Renal cortical epithelial cell (primary cell): Measurements from ENCODE around the gene NFIL3. TPM values are rescaled to one million over a fixed set of nuclear protein-coding genes. Genes with fewer than 3 reads are reported as not detected.
"Not testable (repeated sequence)": the region's sequence is repeated elsewhere in the genome, so short reads cannot be mapped to it uniquely, and the experiment has no call there.

Experiments used
- DNase-seq: peaks from one replicate; pipeline ENCODE4 v3.0.0-alpha.2; 2011; ENCODE audit warnings: low read depth
- total RNA-seq: library from RNA; depleted of rRNA; stranded (reverse); fragments of >200 nt; gene quantifications from 2 replicates; pipeline ENCODE4 v1.2.3, GENCODE V29; 2014

Gene NFIL3, protein sequence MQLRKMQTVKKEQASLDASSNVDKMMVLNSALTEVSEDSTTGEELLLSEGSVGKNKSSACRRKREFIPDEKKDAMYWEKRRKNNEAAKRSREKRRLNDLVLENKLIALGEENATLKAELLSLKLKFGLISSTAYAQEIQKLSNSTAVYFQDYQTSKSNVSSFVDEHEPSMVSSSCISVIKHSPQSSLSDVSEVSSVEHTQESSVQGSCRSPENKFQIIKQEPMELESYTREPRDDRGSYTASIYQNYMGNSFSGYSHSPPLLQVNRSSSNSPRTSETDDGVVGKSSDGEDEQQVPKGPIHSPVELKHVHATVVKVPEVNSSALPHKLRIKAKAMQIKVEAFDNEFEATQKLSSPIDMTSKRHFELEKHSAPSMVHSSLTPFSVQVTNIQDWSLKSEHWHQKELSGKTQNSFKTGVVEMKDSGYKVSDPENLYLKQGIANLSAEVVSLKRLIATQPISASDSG
- 13.2 and 50.8 TPM in 2 replicates for total RNA-seq

DNA sequence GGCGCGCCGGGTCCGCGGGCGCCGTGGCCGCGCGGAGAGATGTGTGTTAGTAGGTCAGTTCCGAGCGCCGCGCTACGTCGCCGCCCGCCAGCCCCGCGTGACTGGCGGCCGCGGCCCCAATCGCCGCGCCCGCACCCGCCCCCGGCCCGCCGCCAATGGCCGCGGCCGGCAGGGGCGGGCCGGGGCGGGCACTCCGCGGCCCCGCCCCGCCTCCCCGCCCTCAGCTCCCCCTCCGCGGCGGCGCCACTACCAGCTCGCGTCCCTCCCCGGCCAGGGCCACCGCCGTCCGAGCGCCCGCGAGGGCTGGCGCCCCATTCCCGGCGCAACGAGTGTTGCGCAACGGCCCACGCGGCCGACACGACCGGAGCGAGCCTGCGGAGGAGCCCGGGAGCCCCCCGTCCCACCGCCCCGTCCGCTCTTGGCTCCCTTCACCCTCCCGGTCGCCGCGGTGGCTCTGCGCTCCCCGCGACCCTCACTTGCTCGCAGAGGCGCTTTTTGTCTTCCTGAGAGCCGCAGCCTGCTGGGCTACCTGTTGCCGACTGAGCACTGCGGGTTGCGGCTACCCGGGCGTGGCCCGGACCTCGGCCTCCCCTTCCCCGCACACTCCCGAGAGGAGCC is at the start of gene NFIL3:
Gene NFIL3, minus strand, starts transcription at position 48 of the 618 bp plus-strand sequence. CDS start 13,098 bp downstream, outside the sequence.
- no peak for DNase-seq

DNA sequence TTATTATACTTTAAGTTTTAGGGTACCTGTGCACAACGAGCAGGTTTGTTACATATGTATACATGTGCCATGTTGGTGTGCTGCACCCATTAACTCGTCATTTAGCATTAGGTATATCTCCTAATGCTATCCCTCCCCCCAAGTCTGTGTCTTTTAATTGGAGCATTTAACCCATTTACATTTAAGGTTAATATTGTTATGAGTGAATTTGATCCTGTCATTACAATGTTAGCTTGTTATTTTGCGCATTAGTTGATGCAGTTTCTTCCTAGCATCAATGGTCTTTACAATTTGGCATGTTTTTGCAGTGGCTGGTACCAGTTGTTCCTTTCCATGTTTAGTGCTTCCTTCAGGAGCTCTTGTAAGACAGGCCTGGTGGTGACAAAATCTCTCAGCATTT is 47.9 kb upstream of the NFIL3 start:
- not testable (repeated sequence) for DNase-seq

DNA sequence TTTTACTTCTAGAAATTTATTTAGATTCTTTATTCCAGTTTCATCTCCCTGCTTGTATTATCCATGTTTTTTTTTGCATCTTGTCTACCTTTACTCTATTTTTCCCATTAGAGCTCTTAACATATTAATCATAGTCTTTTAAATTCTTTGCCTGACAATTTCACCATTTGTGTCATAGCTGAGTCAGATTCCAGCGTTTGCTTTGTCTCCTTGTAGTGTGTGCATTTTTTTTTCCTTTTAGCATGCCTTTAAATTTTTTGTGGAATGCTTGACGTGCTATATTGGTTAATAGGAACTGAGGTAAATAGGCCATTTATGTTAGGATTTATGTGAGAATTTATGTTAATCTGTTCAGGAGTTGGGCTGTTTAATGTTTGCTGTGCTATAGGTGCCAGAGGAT is 41.8 kb upstream of the NFIL3 start:
- no peak for DNase-seq

DNA sequence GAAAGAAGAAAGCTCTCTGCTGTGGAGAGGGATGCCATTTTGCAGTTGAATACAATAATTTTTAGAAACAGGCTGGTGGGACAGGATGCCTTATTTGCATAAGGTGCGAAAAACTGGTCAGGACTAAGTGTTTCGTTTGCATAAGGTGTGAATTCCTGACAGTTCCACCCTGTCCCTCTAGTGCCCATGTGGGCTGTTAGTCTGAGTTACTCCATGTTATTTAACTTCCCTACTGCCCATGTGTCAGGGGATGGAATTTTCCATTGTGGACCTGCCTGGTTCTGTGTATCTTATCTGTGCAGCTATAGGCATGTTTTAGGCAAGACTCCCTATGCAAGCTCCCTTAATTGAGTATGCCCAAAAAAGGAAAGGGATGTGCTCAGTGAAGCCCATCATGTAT is 35.3 kb upstream of the NFIL3 start:
- no peak for DNase-seq

DNA sequence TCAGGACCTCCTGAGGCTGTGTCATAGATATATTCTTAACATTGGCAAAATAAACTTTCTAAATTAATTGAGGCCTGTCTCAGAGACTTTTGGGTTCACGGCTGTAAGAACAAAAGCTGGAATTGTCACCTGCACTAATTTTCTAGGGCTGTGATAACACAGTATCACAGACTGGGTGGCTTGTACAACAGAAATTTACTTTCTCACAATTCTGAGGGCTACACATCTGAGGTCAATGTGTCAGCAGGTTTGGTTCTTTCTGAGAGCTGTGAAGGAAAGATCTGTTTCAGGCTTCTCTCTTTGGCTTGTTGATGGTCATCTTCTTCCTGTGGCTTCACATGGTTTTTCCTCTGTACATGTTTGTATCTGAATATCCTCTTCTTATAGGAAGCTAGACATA is 29.2 kb upstream of the NFIL3 start:
- no peak for DNase-seq

DNA sequence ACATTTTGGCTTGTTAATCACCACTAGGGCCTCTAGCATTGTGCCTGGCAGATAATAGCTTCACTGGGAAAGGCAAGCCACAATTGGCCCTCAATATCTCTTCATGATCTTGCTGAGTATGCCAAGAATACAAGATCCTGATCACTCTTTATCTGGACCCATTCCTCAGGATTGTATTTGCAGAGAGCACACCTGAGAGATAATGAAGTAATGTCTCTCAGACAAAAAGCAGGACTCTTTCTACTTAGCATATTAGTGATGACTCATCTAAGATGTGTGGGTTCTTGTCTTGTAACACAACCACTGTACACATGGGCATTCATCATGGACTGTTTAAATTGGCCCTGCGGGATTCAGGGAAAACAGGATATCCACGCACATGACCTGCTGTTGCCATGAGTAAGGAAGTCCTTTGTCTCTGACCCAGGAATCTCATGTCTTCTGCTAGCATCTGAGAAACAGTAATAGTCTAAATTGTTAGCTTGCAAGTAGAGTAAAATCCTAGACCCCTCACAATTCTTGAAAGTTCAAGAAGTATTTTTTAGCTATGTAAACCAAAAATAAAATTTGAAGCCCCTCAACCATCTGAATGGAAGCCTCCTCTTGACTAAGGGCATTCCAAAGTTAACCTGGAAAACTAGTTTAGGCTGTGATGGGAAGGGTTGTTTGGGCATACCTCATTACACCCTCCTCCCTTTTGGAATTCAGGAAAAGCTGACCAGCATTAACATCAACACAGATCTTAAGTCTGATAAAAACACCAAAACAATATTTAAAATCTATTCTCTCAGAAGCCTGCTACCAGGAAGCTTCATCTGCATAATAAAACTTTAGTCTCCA is 28.0 kb upstream of the NFIL3 start:
- no peak for DNase-seq

DNA sequence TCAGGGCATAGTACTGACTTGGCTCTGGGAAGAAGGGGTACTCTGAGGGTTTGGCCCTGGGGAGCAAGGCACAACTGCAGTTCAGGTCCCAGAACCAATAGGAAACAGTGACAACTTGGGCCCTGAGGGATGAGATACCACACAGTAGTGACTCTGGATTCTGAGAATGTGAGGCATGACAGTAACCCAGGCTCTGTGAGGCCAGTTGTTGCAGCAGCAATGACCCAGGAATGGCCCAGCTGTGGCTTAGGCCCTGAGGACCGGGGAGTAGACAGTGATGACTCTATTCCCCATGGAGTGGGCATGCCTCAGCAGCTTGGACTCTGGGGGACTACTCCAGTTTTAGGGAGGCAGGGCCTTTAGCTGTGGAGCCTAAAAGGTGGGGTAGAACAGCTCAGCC is 21.5 kb upstream of the NFIL3 start:
- DNase-seq = no peak

DNA sequence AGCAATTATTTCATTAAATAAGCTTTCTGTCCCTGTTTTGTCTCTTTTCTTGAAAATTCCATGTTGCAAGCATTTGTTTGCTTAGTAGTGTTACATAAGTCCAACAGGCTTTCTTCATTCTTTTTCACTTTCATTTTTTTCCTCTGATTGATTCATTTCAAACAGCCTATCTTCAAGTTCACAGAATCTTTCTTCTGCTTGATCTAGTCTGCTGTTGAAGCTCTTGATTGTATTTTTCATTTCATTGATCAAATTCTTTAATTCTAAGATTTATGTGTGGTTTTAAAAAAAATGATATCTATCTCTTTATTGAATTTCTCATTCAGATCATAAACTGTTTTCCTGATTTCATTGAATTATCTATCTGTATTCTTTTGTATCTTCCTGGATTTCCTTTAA is 20.4 kb upstream of the NFIL3 start:
- no peak for DNase-seq

DNA sequence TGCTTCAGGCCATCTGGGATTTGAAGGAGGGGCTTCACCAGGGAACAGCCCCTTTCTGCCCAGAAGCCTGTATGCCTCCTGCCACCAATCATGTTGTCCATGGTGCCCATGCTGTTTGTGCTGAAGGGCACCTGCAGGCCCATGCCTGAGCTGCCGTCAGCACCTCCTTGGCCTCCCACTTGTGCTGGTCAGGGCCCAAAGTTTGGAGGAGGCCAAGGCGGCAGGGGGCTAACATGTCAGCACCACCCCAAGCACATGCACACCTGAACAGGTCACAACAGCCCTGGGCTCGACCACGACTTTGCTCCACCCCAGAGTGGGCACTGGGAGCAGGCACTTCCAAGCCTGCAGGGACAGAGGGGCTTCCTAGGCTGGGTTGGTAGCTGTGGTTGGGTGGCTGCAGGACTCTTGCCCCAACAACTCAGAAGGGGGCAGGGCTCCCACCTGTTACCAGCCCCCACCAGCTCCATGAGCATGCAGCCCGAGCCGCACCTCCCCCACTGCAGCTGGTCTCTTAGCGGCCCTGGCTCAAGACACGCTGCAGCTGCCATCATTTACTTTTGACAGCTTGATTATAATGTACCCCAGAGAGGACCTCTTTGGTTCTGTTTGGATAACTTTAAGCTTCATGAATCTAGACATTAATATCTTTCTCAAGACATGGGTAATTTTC is 19.8 kb upstream of the NFIL3 start:
- DNase-seq = no peak

DNA sequence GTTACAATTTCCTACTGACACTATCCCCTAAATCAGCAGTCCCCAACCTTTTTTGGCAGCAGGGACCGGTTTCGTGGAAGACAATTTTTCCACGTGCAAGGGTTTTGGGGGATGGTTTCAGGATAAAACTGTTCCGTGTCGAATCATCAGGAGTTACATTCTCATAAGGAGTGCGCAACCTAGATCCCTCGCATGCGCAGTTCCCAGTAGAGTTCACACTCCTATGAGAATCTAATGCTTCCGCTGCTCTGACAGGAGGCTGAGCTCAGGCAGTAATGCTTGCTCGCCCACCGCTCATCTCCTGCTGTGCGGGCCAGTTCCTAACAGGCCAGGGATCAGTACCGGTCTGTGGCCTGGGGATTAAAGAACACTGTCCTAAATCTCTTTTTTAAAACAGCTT is 13.2 kb upstream of the NFIL3 start:
- DNase-seq = no peak

DNA sequence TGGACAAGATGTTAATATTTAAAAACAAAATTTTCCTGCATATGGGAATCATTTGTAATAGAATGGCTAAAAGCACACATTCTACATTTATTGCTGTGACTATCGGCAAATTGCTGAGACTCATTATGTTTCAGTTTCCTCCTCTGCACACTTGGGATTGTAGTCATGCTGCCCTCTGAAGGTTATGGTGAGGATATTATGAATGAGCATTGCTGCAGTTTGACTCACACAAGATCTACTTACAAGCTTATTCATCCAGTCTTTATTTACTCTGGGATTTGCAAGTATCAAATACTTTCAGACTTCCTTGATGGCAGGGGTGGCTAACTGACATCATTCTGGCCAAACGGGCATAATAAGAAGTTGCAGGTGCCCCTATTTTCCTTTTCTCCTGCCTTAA is 9.5 kb upstream of the NFIL3 start:
- peak; percentile 97 for DNase-seq

DNA sequence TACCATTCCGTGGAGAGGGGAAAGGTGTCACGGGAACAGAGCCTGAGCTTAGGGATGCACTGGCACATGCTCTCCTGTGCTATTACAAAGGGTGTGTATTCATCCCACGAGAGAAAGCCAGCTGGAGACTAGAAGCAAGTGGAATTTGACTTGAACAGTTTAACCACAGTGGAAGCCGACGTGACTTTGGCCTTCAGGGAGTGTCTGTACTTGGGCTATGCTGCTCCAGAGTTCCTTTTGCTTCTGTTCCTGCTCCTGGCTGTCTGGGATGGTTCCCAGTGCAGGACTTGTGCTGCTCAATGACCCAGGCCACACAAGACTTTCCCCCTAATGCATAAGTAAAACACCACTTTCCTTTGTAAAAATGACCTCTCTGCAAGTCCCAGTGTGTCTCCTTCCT is 7.9 kb upstream of the NFIL3 start:
- DNase-seq = no peak

DNA sequence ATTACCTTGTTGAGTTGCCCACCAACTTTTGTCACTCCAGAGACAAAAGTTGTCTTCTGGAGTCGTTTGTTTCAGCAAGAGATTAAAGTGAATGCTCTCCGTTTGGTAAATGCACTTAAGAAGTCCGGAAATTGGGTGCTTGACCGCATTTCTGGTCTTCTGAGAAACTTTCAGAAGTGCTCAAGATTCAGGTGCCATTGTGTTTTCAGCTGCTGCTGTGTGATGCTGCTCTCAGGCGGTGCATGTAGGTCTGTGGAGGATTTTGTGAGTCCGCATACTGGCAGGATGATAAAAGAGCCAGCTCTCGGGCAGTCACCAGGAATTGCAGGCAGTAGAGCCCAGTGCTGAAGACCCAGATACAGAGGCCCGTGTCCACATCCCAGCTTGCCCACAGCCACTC is 5.9 kb upstream of the NFIL3 start:
- DNase-seq = no peak

DNA sequence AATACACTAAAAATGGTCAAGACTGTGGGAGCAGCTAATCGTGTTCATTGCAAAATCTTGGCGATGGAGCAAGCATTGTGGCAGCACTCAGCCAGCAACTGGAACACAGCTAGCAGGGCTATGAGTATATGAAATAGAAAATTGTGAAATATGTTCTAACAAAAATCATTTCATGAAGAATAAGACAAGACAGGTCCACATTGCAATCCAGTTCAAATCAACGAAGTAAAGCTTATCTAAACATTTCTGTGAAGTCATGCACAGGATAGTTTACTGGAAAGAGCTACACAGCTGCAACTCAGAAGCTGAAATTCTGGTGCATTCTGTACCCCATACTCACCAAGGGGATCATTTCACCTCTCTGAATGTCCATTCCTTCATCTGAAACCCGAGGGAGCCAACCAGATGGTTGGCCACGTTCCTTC is 5.3 kb upstream of the NFIL3 start:
- no peak for DNase-seq

DNA sequence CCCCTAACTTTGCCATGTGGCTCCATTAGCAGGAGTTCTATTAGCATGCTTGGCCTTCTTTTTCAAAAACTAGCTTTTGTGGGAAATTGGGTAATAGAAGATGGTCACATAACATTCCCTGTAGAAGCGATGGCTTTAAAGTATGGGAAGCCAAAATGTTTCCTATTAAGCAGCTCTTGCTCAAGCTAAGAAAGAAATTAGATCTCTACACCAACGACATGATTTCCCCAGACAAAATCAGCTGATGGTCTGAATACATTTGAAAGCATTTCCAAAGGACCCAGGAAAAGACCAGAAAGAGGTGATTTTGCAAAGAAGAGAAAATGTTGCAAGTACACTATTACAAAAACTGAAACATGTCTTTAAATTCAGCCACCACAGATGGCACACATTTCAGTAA is 4.8 kb upstream of the NFIL3 start:
- no peak for DNase-seq

DNA sequence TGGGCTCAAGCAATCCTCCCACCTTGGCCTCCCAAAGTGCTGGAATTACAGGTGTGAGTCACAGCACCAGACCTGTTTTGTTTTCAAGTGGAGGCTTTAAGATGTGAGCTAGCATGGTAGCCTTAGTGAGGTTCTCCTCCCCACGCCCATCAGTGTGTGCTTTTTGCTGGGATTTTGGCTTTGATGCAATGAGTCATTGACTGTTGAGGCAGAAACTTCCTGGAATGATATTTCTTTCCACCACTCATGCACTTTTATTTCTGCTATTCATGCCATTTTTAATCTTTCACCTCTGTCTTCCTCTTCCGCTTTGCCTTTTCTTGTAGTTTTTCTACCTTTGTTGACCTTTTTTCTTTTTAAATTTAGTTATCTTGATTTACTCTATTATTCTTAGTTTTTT is 4.2 kb upstream of the NFIL3 start:
- DNase-seq = peak; percentile 85

DNA sequence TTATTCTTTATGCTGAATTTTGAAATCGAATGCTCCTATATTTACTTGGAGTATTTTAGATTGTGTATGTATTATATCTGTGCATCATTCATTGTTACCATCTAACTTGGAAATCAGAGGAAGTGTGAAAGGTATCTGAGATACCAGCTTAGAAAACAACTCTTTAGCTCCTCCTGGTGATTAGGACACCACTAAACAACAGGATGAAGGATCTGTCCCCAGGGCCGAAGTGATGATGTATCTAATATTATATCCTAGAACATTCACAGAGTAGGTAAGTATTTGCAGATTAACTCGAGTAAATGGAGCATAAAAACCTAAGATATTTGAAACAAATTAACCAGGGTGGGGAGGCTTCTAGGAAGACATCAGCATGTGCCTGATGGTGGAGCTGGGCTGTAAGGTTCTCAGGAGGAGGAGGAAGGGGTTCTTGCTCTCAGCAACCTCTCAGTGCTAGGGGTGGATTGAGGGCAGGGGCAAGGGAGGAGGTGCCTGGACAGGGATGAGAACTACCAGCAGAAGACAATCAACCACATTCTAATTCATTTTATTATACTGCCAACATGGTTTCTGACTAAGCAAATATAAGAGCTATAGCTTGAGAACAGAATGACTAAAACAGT is 2.6 kb upstream of the NFIL3 start:
- DNase-seq = peak; percentile 79

DNA sequence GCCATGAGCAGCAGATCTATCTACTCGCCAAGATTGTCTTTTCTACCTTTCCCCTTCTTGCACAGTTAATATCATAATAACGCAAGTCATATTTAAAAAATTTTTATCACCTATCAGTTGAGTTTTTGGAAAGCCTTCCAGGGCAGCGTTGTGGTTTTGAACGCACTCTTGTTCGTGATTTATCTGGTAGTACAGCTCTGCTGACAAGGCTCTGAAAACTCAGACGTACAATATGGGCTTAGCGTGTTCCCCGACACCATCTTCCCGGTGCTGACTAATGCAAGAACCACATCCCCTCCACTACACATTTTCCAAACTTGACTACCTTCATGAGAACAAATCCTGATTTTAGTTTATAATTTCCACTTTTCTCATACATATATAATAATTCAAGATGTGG is 1.6 kb upstream of the NFIL3 start:
- DNase-seq = no peak

DNA sequence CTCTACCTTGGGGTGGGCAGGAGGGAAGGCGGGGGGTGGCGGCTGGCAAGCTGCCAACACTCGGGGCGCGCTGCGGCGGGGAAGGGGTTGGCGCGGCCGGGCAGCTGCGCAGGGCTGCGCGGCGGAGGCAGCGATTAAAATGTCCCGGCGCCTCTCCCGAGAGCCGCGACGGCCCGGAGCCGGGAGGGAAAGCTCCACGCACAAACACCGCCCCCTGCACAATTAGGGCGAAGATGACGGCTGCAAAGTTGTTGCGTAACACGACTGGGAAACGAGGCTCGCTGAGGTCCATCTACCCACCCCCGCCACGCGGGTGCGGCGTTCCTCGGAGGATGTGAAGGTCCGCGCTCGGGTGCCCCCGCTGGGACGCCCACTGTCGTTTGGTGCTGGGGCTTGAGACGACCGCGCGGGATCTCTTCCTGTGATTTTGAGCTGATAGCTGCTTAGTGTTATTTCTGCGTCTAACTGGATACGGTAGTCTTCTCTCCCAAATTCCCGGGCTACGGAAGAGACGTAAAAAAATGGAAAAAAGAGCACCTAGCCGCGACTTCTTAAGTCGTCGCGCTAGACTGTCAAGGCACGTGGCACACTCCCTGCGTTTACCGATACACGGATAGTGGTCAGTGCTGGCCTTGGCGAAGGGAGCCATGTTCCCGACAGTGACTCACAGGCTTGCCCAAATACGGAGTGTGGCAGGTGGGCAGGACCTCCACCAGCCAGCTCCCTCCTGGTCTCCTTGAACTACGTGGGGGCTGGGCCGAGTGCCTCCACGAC is 958 bp upstream of the NFIL3 start:
- DNase-seq = peak; percentile 72
